Kidney epithelial cell (primary cell): ENCODE results near the gene CPLX4. TPM values are rescaled to one million over a fixed set of nuclear protein-coding genes. Genes with fewer than 3 reads are reported as not detected.

Experiments
- DNase-seq: peaks from one replicate; pipeline ENCODE4 v3.0.0-alpha.2; 2010; ENCODE audit warnings: low read depth
- H3K27me3 ChIP-seq: 2 replicates; pipeline ENCODE4 v1.6.0; 2011; ENCODE audit warnings: low read length; ENCODE audit not compliant: control insufficient read depth, insufficient read depth
- H3K36me3 ChIP-seq: 2 replicates; pipeline ENCODE4 v1.5.1; 2011; ENCODE audit warnings: low read length; ENCODE audit not compliant: control insufficient read depth, insufficient read depth
- H3K4me3 ChIP-seq: 2 replicates; pipeline ENCODE4 v1.5.1; 2011; ENCODE audit warnings: low read depth, mild to moderate bottlenecking, control low read depth, low read length
- CTCF ChIP-seq: IDR thresholded peaks from 2 replicates; pipeline ENCODE4 v1.5.1; 2011; ENCODE audit warnings: mild to moderate bottlenecking, moderate library complexity, low read length, control low read depth, inconsistent platforms; ENCODE audit not compliant: insufficient read depth, poor library complexity, severe bottlenecking
- total RNA-seq: library from RNA; depleted of rRNA; stranded (reverse); fragments of >200 nt; gene quantifications from 2 replicates; pipeline ENCODE4 v1.2.3, GENCODE V29; 2015

Gene CPLX4
- total RNA-seq, 1 donor from 2014 or later: not detected

DNA sequence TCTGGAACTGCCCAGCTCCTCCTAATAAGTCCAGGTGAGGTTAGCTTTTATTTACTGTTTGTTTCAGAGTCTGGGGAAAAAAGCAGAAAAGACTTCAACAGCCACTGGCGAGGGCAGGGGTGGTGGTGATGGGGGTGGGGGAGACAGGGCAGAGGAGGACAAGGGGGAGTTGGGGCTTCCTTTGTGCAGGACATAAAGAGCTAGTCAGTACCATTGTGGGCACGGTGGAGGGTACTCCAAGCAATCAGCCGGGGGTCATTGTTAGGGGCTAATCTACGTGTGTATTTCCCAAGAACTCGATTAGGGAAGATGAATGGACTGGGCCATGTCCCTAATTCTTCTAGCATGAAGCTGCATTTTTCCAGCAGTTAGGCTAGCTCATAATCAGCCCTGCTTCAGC, 42.4 kb downstream of the CPLX4 start:
- DNase-seq: no peak
- Histone ChIP-seq H3K4me3 (no peak overlapping the region), H3K27me3 (peaks cover 66% of the 10 kb centered on the region), H3K36me3 (no peaks in the 10 kb centered on the region)
- TF ChIP-seq CTCF: no peak

DNA sequence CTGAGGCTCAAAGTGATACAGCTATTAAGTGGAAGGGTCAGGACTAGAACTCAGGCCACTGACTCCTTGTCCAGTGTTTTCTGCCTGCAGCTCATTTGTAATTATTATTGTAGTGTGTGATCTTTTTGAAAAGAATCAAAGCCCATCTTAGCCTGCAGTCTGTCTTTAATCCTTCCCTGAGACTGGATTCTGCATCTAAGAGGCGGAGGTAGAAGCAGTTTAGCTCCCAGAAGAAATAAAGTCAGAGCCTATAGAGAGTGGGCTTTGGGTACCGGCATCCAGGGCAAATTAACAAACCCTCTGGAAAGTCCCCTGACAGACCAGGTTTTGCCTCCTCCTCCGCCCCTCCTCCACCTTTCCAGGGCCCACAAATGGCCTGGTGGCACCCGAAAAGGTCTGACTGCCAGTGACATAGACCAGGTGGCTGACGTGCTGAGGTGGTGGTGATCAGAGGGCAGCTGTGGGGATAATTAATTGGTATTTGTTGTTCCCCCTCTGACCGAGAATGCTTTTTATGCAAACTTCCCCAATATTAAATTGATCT, 43.0 kb downstream of the CPLX4 start:
- Histone ChIP-seq H3K4me3 (no peak overlapping the region), H3K36me3 (no peaks in the 10 kb centered on the region), H3K27me3 (peaks cover 72% of the 10 kb centered on the region)
- DNase-seq: no peak
- TF ChIP-seq CTCF: no peak

- TF ChIP-seq CTCF: no peak
- no peak for DNase-seq
- Histone ChIP-seq H3K27me3 (peaks cover 76% of the 10 kb centered on the region), H3K4me3 (no peak overlapping the region), H3K36me3 (no peaks in the 10 kb centered on the region)
Observed at GRCh38 chr18:59274533-59274928, 43.9 kb downstream of the CPLX4 start.

- Histone ChIP-seq H3K36me3 (no peaks in the 10 kb centered on the region), H3K27me3 (peaks cover 78% of the 10 kb centered on the region), H3K4me3 (no peak overlapping the region)
- DNase-seq: no peak
- TF ChIP-seq CTCF: no peak
Observed at GRCh38 chr18:59273759-59274532, 44.5 kb downstream of the CPLX4 start.

DNA sequence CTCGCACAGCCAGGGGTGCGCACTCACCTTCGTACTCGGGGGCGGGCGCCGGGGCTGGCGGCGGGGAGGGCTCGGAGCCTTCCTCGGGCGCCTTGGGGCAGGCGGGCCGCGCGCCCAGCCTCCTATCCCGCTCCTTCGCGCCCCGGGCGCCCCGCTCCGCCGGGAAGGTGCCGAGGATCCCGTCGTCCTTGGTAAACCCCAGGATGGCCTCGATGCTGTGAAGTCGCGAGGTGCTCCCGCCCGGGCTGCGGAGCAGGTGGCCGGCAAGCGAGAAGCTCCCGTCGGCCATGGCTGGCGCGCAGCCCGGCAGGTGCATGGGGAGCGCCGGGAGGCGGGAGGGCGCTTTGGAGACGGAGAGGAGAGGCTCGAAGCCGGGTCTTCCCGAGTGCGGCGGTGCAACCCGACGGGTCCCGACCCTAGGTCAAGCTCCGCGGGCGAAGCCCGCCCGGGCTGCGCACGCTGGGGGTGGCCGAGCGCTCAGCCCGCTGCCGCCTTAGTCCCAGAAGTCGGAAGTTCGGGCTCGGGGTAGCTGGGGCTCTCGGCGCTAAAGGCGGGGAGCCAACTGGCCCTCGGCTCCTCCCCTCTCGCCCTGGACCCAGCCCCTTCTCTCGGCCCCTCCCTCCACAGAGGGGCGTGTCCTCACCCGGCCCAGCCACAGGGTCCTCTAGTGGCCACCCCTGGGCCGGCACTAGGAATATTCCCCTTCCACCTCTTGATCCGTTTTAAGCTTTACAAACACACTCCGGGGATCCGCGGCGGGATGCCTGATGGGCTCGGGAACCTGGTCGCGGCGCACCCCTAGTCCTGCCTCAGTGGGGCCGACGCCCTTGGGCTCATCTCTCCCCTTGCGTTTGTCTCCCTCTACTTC, 45.3 kb downstream of the CPLX4 start, which contains the start of gene RAX:
TSS of gene RAX (minus strand) at position 564 of the 868 bp plus-strand sequence. CDS start at position 316, 248 bp downstream.
- H3K4me3 ChIP-seq: no peak within 1 kb of the TSS
- peaks cover 82% of the 10 kb centered on the region for H3K27me3 ChIP-seq
- no peaks in the 10 kb centered on the region for H3K36me3 ChIP-seq
- TF ChIP-seq CTCF: peak; percentile 40
- no peak for DNase-seq
